ENCODE data around the gene TCP11X2.
"Not testable (repeated sequence)": the region's sequence is repeated elsewhere in the genome, so short reads cannot be mapped to it uniquely, and the experiment has no call there.

DNA sequence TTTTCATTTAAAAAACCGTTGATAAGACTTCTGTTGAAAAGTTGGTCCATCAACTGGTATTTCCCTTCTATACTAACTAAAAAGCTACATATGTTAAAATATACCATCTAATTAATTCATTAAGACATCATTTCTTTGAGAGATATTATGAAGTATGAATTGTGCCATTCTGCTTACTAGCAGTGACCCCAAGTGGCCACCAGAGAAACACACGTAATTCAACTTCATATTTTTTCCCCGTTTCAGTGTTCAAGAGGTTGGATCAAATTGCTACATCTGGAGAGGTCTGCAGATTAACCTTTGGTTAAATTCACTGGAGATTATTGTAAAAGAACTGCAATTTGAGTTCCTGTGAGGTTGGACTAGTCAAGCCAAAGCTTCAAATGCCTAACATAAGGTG is 1.4 kb downstream of the TCP11X2 start:
- not testable (repeated sequence) for TF ChIP-seq CTCF (IDR thresholded peaks at IDR 0.05; ENCODE audit: low read depth, low read length, poor library complexity, severe bottlenecking); EZH2phosphoT487 (IDR thresholded peaks at IDR 0.05; ENCODE audit: borderline replicate concordance, low read length)

All from DOHH2 (cell line).